K562 (cell line): ENCODE measurements around the gene IDI1.

ENCODE experiments used
- CBX5 ChIP-seq: IDR thresholded peaks from 2 replicates; pipeline ENCODE4 v1.6.1; 2014; ENCODE audit warnings: low read depth, borderline replicate concordance
- JUND ChIP-seq, 2 experiments: IDR thresholded peaks; 2 replicates in 1 of 2; 3 replicates in 1 of 2; pipeline ENCODE4 v1.6.1; 2011; ENCODE audit warnings: borderline replicate concordance in 2 of 2, low read depth in 2 of 2, low read length in 2 of 2, improper control_type of control experiment in 1 of 2, missing biosample characterization in 1 of 2, missing genetic modification characterization in 1 of 2, missing genetic modification reagents in 1 of 2
- ZNF354B ChIP-seq: fragments of 250-450 bp; sonication (Bioruptor Pico); IDR thresholded peaks from 2 replicates; pipeline ENCODE4 v1.4.0; 2020
- TF ChIP-seq, protein P1 (sequence below): sonication (generic); formaldehyde crosslinking; IDR thresholded peaks from 2 replicates; pipeline ENCODE4 v1.8.0; 2023; ENCODE audit warnings: mild to moderate bottlenecking, missing genetic modification reagents

DNA sequence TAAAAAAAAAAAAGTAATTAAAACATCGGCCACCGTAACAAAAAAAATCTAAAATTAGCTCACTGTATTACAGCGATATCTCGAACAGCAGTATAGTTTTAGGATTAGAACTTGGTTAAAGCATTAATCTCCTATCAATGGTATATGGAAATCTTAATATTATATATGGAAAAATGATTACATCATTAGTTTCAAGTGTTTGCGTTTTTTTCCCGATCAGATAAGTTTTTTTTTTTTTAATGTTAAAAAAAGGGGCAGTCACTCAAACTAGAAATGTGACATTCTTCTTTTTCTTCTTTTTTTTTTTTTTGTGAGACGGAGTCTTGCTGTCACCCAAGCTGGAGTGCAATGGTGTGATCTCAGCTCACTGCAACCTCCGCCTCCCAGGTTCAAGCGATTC is 7.4 kb downstream of the IDI1 start:
- TF ChIP-seq ZNF354B (CRISPR knock-in tag) (no peak), CBX5 (no peak), JUND (IDR thresholded peaks at IDR 0.05; ENCODE audit: borderline replicate concordance, low read depth, low read length) (no peak), JUND (tag; IDR thresholded peaks at IDR 0.05; ENCODE audit: borderline replicate concordance, low read depth, low read length) (no peak)
- TF ChIP-seq, protein P1, sequence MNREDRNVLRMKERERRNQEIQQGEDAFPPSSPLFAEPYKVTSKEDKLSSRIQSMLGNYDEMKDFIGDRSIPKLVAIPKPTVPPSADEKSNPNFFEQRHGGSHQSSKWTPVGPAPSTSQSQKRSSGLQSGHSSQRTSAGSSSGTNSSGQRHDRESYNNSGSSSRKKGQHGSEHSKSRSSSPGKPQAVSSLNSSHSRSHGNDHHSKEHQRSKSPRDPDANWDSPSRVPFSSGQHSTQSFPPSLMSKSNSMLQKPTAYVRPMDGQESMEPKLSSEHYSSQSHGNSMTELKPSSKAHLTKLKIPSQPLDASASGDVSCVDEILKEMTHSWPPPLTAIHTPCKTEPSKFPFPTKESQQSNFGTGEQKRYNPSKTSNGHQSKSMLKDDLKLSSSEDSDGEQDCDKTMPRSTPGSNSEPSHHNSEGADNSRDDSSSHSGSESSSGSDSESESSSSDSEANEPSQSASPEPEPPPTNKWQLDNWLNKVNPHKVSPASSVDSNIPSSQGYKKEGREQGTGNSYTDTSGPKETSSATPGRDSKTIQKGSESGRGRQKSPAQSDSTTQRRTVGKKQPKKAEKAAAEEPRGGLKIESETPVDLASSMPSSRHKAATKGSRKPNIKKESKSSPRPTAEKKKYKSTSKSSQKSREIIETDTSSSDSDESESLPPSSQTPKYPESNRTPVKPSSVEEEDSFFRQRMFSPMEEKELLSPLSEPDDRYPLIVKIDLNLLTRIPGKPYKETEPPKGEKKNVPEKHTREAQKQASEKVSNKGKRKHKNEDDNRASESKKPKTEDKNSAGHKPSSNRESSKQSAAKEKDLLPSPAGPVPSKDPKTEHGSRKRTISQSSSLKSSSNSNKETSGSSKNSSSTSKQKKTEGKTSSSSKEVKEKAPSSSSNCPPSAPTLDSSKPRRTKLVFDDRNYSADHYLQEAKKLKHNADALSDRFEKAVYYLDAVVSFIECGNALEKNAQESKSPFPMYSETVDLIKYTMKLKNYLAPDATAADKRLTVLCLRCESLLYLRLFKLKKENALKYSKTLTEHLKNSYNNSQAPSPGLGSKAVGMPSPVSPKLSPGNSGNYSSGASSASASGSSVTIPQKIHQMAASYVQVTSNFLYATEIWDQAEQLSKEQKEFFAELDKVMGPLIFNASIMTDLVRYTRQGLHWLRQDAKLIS (CRISPR knock-in tag): no peak
